Transverse colon (tissue), 4 donors: ENCODE data around the gene CCL20.

ENCODE experiments used
- EP300 ChIP-seq: sonication (generic); formaldehyde crosslinking; IDR thresholded peaks from one replicate; pipeline ENCODE4 v1.6.1; 2017; ENCODE audit warnings: antibody characterized with exemption, low read depth
- POLR2A ChIP-seq: fragments of 450-650 bp; IDR thresholded peaks from one replicate; pipeline ENCODE4 v1.6.1; 2016; ENCODE audit warnings: antibody characterized with exemption, mild to moderate bottlenecking, moderate library complexity
- POLR2AphosphoS5 ChIP-seq, 3 donors: sonication (generic); formaldehyde crosslinking; IDR thresholded peaks; one replicate each; pipeline ENCODE4 v1.6.1; 2016; ENCODE audit warnings: antibody characterized with exemption in 3 of 3
- TF ChIP-seq, protein P1 (sequence below), 5 experiments: fragments of 200-600 bp in 3 of 5; fragments of 450-650 bp in 2 of 5; sonication (generic) in 3 of 5; IDR thresholded peaks; 1 replicate in 2 of 5; 2 replicates in 3 of 5; pipeline ENCODE4 v1.5.1; 2016 to 2017; ENCODE audit warnings: antibody characterized with exemption in 5 of 5, inconsistent platforms in 3 of 5, mild to moderate bottlenecking in 2 of 5, moderate library complexity in 1 of 5

DNA sequence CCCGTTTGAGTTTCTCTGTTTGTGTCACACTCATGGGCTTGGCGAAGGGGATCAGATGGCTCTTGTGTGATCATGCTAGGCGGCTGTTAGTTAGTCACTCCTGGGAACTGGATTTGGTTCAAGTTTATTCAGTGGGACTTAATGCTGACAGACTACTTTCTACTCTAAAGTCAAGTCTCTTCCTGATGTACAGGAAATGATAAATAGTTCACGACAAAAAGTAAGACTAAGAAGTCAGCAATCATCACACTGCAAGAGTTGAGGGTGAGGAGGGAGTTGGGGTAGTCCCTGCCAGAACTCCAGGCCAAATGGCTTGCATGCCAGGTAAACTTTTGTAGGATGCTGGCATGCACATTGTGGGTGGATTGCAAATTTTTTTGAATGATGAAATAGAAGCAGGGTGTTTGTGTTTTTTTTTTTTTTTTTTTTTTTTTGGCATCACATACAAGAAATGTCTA, 25.1 kb upstream of the CCL20 start:
- TF ChIP-seq, protein P1, sequence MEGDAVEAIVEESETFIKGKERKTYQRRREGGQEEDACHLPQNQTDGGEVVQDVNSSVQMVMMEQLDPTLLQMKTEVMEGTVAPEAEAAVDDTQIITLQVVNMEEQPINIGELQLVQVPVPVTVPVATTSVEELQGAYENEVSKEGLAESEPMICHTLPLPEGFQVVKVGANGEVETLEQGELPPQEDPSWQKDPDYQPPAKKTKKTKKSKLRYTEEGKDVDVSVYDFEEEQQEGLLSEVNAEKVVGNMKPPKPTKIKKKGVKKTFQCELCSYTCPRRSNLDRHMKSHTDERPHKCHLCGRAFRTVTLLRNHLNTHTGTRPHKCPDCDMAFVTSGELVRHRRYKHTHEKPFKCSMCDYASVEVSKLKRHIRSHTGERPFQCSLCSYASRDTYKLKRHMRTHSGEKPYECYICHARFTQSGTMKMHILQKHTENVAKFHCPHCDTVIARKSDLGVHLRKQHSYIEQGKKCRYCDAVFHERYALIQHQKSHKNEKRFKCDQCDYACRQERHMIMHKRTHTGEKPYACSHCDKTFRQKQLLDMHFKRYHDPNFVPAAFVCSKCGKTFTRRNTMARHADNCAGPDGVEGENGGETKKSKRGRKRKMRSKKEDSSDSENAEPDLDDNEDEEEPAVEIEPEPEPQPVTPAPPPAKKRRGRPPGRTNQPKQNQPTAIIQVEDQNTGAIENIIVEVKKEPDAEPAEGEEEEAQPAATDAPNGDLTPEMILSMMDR (IDR thresholded peaks at IDR 0.05) = no peak
- TF ChIP-seq POLR2AphosphoS5 (IDR thresholded peaks at IDR 0.05) = no peak
- TF ChIP-seq EP300 = no peak
- no peak for TF ChIP-seq POLR2A
